Smooth muscle cell (in vitro differentiated cells): ENCODE data around the gene RAPGEF1. TPM values are rescaled to one million over a fixed set of nuclear protein-coding genes. Genes with fewer than 3 reads are reported as not detected.

Source experiments
- DNase-seq: peaks from one replicate; lab custom pipeline; 2025; ENCODE audit not compliant: unreplicated experiment; lab: John Stamatoyannopoulos, UW
- H2AFZ ChIP-seq: fragments of 200-600 bp; sonication (generic); 2 replicates; pipeline ENCODE4 v1.6.0; 2016; ENCODE audit warnings: antibody characterized with exemption, low read depth, mild to moderate bottlenecking
- H3F3A ChIP-seq: fragments of 200-600 bp; sonication (generic); 2 replicates; pipeline ENCODE4 v1.6.0; 2017; ENCODE audit warnings: antibody characterized with exemption, low read depth
- H3K27ac ChIP-seq: fragments of 200-600 bp; sonication (generic); 2 replicates; pipeline ENCODE4 v1.5.1; 2016; ENCODE audit warnings: low read depth, mild to moderate bottlenecking
- H3K27me3 ChIP-seq: fragments of 200-600 bp; sonication (generic); 2 replicates; pipeline ENCODE4 v1.6.1; 2016; ENCODE audit warnings: low read depth, mild to moderate bottlenecking
- H3K36me3 ChIP-seq: fragments of 200-600 bp; sonication (generic); 2 replicates; pipeline ENCODE4 v1.5.1; 2016; ENCODE audit warnings: low read depth
- H3K4me1 ChIP-seq: fragments of 200-600 bp; sonication (generic); 2 replicates; pipeline ENCODE4 v1.5.1; 2016; ENCODE audit warnings: low read depth
- H3K4me2 ChIP-seq: fragments of 200-600 bp; sonication (generic); 2 replicates; pipeline ENCODE4 v1.6.0; 2016; ENCODE audit warnings: mild to moderate bottlenecking
- H3K4me3 ChIP-seq: fragments of 200-600 bp; sonication (generic); 2 replicates; pipeline ENCODE4 v1.5.1; 2016; ENCODE audit warnings: mild to moderate bottlenecking
- H3K79me2 ChIP-seq: fragments of 200-600 bp; sonication (generic); 2 replicates; pipeline ENCODE4 v1.6.0; 2016; ENCODE audit warnings: low read depth, mild to moderate bottlenecking
- H3K9ac ChIP-seq: fragments of 200-600 bp; sonication (generic); 2 replicates; pipeline ENCODE4 v1.6.0; 2016; ENCODE audit warnings: low read depth
- H3K9me3 ChIP-seq: fragments of 200-600 bp; sonication (generic); replicated peaks from 2 replicates; pipeline ENCODE4 v1.5.1; 2016; ENCODE audit warnings: low read depth
- H4K20me1 ChIP-seq: fragments of 200-600 bp; sonication (generic); 2 replicates; pipeline ENCODE4 v1.6.0; 2016; ENCODE audit warnings: low read depth
- CTCF ChIP-seq: fragments of 200-600 bp; sonication (generic); IDR thresholded peaks from 2 replicates; pipeline ENCODE4 v1.5.1; 2017; ENCODE audit warnings: borderline replicate concordance, mild to moderate bottlenecking, antibody characterized with exemption; ENCODE audit not compliant: insufficient read depth, poor library complexity, severe bottlenecking
- WGBS: methylation state at CpG from one replicate; pipeline ENCODE4 v1.1.7; 2016; ENCODE audit warnings: low lambda C conversion rate; 5-methylcytosine and 5-hydroxymethylcytosine counted together
- polyA plus RNA-seq: library from polyadenylated mRNA; unstranded; fragments of >200 nt; fragmentation: Nextera tagmentation; extraction: Ambion mirVana; gene quantifications from 2 replicates; pipeline ENCODE4 v1.2.1, GENCODE V29; 2016
- total RNA-seq: library from RNA; depleted of rRNA; stranded (reverse); fragments of >200 nt; gene quantifications from 2 replicates; pipeline ENCODE4 v1.2.3, GENCODE V29; 2014

The RAPGEF1 gene
- total and polyA plus RNA-seq, 2 experiments from 2014 or later = 16.4 to 17.8 TPM

- no peak for DNase-seq
- TF ChIP-seq CTCF = no peak
- no peak overlapping the region for H3K4me3 ChIP-seq
- H3K79me2 ChIP-seq = no peaks in the 10 kb centered on the region
- no peaks in the 10 kb centered on the region for H3K4me1 ChIP-seq
- H2AFZ ChIP-seq = no peak overlapping the region
- no peaks in the 10 kb centered on the region for H3K36me3 ChIP-seq
- H3K4me2 ChIP-seq = no peak overlapping the region
- no peak overlapping the region for H3K9ac ChIP-seq
- H3K27ac ChIP-seq = no peak overlapping the region
- H4K20me1 ChIP-seq = no peaks in the 10 kb centered on the region
- H3F3A ChIP-seq = no peaks in the 10 kb centered on the region
- 98% methylated on average over 14 of the region's 14 CpGs for WGBS
- H3K9me3 ChIP-seq = no peaks in the 10 kb centered on the region
- no peaks in the 10 kb centered on the region for H3K27me3 ChIP-seq
Observed at GRCh38 chr9:131601683-131602181, 138.1 kb downstream of the RAPGEF1 start.

DNA sequence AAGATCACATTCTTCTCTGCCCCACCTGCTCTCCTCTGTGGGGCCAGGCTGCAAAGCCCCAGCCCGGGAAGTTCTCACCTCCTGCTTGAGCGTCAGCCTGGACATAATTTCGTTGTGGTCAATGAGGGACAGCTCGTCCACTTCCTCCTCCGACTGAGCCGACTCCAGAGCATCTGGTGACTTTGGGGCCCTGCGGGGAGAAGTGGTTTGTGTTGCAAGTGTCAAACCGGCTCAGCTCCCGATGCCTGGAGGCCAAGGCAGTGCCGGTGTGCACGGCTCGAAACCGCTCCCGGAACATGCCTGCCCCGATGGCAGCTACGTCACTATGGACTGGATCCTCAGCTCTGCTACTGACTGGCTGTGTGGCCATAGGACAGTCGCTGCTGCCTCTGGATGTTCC, 141.8 kb downstream of the RAPGEF1 start:
- 86% methylated on average over 17 of the region's 17 CpGs for WGBS

DNA sequence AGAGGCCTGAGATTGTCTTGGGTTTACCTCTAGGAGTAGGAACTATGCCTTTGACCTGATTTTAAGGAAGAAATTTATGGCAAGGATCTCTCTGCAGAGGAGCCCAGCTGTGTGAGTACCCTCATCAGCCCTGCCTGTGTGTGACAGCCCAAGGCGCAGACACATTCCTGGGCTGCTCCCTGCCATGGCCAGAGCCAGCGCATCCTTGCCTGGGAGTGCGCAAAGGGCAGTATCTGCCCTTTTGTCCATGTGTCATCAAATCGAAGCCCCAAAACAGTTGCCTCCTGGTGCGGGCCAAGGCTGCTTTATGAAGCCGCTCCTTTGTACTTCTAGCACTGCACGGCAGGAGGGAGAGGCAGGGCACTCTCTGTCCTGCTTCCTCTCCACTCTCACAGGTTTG, 142.6 kb downstream of the RAPGEF1 start:
- Histone ChIP-seq H3K36me3 (no peaks in the 10 kb centered on the region), H3K79me2 (no peaks in the 10 kb centered on the region), H3K27me3 (no peaks in the 10 kb centered on the region), H3K9me3 (no peaks in the 10 kb centered on the region), H4K20me1 (no peaks in the 10 kb centered on the region), H3K4me1 (no peaks in the 10 kb centered on the region), H3K4me2 (no peak overlapping the region), H3K4me3 (no peak overlapping the region), H3K9ac (no peak overlapping the region), H3K27ac (no peak overlapping the region), H3F3A (no peaks in the 10 kb centered on the region), H2AFZ (no peak overlapping the region)
- WGBS = 98% methylated on average over 7 of the region's 7 CpGs
- no peak for DNase-seq
- no peak for TF ChIP-seq CTCF

More for the DNA sequence above, 141.8 kb downstream of the RAPGEF1 start:
- Histone ChIP-seq H3K36me3 (no peaks in the 10 kb centered on the region), H4K20me1 (no peaks in the 10 kb centered on the region), H2AFZ (no peak overlapping the region), H3K9ac (no peak overlapping the region), H3K27me3 (no peaks in the 10 kb centered on the region), H3K9me3 (no peaks in the 10 kb centered on the region), H3K4me3 (no peak overlapping the region), H3K4me1 (no peaks in the 10 kb centered on the region), H3K4me2 (no peak overlapping the region), H3K79me2 (no peaks in the 10 kb centered on the region), H3K27ac (no peak overlapping the region), H3F3A (no peaks in the 10 kb centered on the region)
- no peak for DNase-seq
- no peak for TF ChIP-seq CTCF

DNA sequence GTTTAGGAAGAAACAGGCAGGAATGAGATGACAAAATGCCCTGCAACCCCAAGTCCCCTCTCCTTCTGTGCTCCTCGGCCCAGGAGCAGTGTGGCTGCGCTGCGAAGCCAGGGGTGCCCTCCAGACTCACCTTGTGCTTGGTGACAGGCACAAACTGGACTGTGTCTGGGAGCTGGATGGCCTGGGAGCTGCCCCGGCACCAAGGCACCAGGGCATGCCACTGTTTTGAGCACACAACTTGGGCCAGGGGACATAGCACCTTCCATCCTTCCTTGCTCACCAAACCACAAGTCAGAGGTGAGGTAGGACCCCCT, 143.5 kb downstream of the RAPGEF1 start:
- DNase-seq = no peak
- TF ChIP-seq CTCF = no peak
- no peak overlapping the region for H3K4me3 ChIP-seq
- no peak overlapping the region for H3K9ac ChIP-seq
- no peak overlapping the region for H2AFZ ChIP-seq
- no peak overlapping the region for H3K27ac ChIP-seq
- no peaks in the 10 kb centered on the region for H3F3A ChIP-seq
- WGBS = 100% methylated on average over 4 of the region's 4 CpGs
- no peaks in the 10 kb centered on the region for H3K4me1 ChIP-seq
- no peaks in the 10 kb centered on the region for H3K9me3 ChIP-seq
- H3K36me3 ChIP-seq = no peaks in the 10 kb centered on the region
- H4K20me1 ChIP-seq = no peaks in the 10 kb centered on the region
- no peaks in the 10 kb centered on the region for H3K27me3 ChIP-seq
- H3K4me2 ChIP-seq = no peak overlapping the region
- H3K79me2 ChIP-seq = no peaks in the 10 kb centered on the region
